Epithelial cell of proximal tubule (primary cell): ENCODE results near the gene ZNF579. TPM values are rescaled to one million over a fixed set of nuclear protein-coding genes. Genes with fewer than 3 reads are reported as not detected.
"Not testable (repeated sequence)": the region's sequence is repeated elsewhere in the genome, so short reads cannot be mapped to it uniquely, and the experiment has no call there.

Experiments used
- DNase-seq: peaks from one replicate; pipeline ENCODE4 v3.0.0-alpha.2; 2011; ENCODE audit warnings: low read depth
- H3K4me3 ChIP-seq: 2 replicates; pipeline ENCODE4 v1.5.1; 2011; ENCODE audit warnings: low read depth, mild to moderate bottlenecking, low read length
- total RNA-seq: library from RNA; depleted of rRNA; stranded (reverse); fragments of >200 nt; gene quantifications from 2 replicates; pipeline ENCODE4 v1.2.3, GENCODE V29; 2015
- TF ChIP-seq, protein P1 (sequence below): conservative IDR thresholded peaks from 2 replicates; pipeline ENCODE4 v1.5.1; 2012; ENCODE audit warnings: low read depth, mild to moderate bottlenecking, low read length

ZNF579 gene
- total RNA-seq, 1 donor from 2014 or later = 10.0 TPM

DNA sequence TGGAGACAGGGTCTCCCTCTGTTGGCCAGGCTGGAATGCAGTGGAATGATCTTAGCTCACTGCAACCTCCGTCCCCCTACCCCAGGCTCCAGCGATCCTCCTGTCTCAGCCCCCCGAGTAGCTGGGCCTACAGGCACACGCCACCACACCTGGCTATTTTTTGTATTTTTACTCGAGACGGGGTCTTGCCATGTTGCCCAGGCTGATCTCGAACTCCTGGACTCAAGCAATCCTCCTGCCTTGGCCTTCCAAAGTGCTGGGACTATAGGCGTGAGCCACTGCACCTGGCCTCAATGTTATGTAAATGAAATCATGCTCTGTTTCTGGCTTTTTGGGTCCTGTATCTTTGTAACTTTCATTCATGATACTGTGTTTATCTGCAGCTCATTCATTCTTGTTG lies 8.1 kb upstream of the ZNF579 start:
- TF ChIP-seq, protein P1, sequence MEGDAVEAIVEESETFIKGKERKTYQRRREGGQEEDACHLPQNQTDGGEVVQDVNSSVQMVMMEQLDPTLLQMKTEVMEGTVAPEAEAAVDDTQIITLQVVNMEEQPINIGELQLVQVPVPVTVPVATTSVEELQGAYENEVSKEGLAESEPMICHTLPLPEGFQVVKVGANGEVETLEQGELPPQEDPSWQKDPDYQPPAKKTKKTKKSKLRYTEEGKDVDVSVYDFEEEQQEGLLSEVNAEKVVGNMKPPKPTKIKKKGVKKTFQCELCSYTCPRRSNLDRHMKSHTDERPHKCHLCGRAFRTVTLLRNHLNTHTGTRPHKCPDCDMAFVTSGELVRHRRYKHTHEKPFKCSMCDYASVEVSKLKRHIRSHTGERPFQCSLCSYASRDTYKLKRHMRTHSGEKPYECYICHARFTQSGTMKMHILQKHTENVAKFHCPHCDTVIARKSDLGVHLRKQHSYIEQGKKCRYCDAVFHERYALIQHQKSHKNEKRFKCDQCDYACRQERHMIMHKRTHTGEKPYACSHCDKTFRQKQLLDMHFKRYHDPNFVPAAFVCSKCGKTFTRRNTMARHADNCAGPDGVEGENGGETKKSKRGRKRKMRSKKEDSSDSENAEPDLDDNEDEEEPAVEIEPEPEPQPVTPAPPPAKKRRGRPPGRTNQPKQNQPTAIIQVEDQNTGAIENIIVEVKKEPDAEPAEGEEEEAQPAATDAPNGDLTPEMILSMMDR = no peak
- no peak overlapping the region for H3K4me3 ChIP-seq
- DNase-seq = no peak

DNA sequence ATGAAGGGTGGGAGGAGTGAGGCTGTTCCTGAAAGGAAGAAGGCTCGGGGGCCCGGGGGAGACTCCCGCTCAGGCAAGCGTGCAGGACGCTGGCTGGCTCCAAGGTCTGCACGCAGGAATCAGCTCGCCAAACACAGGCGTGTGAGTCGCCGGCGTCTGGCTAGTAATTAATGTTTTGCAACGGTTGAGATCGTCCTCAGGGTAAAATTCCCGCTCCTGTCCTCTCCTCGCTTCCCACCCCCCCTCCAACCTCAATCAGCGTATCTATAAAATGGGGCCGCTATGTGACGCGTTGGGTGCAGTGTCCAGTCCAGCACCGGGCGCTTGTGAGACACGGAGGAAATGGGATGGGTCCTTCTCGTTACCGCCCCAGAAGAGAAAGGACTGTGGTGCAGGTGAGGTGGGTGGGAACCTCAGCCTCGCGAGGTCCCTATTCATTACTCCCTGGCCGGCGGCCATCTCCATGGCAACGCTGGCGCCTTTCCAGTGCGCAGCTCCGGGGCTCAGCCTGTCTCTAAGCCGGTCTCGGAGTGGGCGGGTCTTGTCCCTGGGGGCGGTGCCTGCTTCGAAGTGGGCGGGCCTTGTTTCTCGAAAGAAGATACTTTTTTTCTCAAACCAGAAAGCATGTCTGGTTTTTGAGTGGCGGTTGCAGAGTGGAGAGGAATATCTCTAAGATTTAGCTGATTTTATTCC lies 6.5 kb upstream of the ZNF579 start:
- TF ChIP-seq, protein P1 = no peak
- H3K4me3 ChIP-seq = peak overlapping the region; percentile 54
- DNase-seq = peak; percentile 68

DNA sequence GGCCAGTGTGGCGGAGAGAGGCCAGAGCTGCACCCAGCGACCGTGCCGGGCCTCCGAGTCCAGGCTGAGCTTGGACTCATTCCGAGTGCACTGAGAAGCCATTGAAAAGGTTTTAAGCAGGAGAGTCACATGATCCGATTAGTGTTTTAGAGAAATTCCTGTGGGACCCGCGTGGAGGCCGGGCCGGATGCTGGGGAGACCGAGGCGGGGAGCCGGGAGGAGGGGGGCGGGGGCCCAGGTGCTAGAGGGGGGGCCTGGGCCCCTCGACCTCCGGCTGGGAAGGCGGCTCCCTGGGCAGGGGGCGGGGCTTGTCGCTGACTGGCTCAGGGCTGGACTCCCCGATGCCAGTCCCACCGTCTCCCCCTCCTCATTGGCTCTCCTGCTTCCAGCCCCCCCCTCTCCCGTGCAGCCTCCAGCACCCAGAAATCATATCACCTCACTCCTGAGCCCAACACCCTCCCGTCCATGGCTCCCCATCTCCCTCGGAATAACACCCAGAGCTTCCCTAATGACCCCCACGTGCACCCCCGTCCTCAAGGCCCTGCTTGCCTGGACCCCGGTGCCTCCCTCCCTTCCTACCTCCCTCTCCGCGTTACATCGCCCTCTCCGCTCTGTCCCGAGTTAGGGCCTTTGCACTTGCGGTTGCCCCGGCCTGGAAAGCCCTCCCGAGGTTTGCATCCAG lies 5.2 kb upstream of the ZNF579 start:
- H3K4me3 ChIP-seq = peak overlapping the region; percentile 48
- DNase-seq = no peak
- TF ChIP-seq, protein P1 = no peak

DNA sequence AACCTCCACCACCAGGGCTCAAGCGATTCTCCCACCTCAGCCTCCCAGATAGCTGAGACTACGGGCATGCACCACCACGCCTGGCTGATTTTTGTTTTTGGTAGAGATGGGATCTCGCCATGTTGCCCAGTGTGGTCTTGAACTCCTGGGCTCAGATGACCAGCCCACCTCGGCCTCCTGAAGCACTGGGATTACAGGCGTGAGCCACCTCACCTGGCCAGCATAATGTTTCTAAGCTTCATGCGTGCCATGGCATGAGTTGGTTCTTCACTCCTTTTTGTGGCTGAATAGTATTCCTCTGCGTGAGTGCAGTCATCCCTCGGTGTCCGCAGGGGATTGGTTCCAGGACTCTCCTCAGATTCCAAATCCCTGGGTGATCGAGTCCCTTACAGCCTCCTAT lies 4.2 kb upstream of the ZNF579 start:
- DNase-seq = no peak
- TF ChIP-seq, protein P1 = no peak
- no peak overlapping the region for H3K4me3 ChIP-seq

DNA sequence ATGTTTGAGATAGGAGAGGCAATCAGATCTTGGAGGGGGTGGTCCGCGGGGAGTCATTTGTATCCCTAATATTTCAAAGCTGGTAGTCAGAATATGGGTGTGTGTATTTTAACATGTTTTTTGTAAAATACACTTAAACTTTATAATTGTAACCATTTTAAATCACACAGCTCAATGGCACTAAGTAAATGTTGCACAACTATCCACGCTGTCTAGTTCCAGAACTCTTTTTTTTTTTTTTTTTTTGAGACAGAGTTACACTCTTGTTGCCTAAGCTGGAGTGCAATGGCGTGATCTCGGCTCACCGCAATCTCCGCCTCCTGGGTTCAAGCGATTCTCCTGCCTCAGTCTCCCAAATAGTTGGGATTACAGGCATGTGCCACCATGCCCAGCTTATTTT lies 3.2 kb upstream of the ZNF579 start:
- H3K4me3 ChIP-seq, DNase-seq: not testable (repeated sequence)

DNA sequence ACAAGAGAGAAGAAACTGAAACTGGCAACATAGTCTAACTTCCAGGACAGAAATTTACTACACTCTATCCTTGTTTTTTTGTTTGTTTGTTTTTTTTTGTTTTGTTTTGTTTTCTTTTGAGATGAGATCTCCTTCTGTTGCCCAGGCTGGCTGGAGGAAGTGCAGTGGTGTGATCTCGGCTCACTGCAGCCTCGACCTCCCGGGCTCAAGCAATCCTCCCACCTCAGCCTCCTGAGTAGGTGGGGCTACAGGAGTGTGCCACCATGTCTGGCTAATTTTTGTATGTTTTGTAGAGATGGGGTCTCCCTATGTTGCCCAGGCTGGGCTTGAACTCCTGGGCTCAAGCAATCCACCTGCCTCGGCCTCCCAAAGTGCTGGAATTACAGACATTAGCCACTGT lies 1.6 kb upstream of the ZNF579 start:
- not testable (repeated sequence) for DNase-seq
- peak overlapping the region; percentile 81 for H3K4me3 ChIP-seq

DNA sequence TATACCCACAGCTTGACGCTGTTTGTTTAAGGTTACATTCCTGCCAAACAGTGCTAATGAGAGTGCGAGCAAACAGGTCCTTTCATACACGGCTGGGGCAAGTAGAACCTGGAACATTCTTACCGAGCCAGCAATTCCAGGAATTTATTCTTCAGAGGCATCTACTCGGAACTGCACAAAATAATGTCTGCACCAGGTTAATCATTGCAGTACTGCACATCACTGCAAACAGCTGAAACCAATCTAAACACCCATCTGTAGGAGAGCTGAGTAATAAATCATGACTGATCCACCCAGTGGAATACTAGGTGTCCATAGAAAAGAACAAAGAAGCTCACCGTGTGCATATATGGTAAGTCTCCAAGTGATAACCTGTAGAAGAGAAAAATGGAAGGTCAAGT lies 1.2 kb upstream of the ZNF579 start:
- peak overlapping the region; percentile 81 for H3K4me3 ChIP-seq
- TF ChIP-seq, protein P1 = no peak
- DNase-seq = peak; percentile 95
